HL-60 (cell line): Measurements from ENCODE around the gene RTEL1.

Experiments used
- DNase-seq, 2 experiments: peaks; one replicate each; pipeline ENCODE4 v3.0.0-alpha.2; 2010 to 2020; ENCODE audit warnings: low read depth in 1 of 2, low spot score in 1 of 2
- H3K27ac ChIP-seq: fragments of 250-450 bp; sonication (Bioruptor Pico); replicated peaks from 2 replicates; pipeline ENCODE4 v1.5.1; 2020; ENCODE audit warnings: mild to moderate bottlenecking, moderate library complexity
- H3K27me3 ChIP-seq: fragments of 250-450 bp; sonication (Bioruptor Pico); 2 replicates; pipeline ENCODE4 v1.5.1; 2021; ENCODE audit warnings: mild to moderate bottlenecking, moderate library complexity; ENCODE audit not compliant: insufficient read depth, poor library complexity, severe bottlenecking
- H3K4me3 ChIP-seq: replicated peaks from 2 replicates; pipeline ENCODE4 v1.5.1; 2011; ENCODE audit warnings: mild to moderate bottlenecking, control low read depth, low read length; ENCODE audit not compliant: insufficient read depth
- GABPA ChIP-seq: IDR thresholded peaks from 2 replicates; pipeline ENCODE4 v1.6.1; 2012; ENCODE audit warnings: low read depth
- POLR2AphosphoS5 ChIP-seq: IDR thresholded peaks from 2 replicates; pipeline ENCODE4 v1.6.1; 2012; ENCODE audit warnings: low read depth
- SPI1 ChIP-seq: IDR thresholded peaks from 2 replicates; pipeline ENCODE4 v1.6.1; 2012; ENCODE audit warnings: low read depth, mild to moderate bottlenecking, borderline replicate concordance
- TF ChIP-seq, protein P1 (sequence below): IDR thresholded peaks from one replicate; pipeline ENCODE4 v1.5.1; 2011; ENCODE audit warnings: low read length, control low read depth, inconsistent platforms; ENCODE audit not compliant: insufficient read depth
- TF ChIP-seq, protein P2 (sequence below): IDR thresholded peaks from 2 replicates; pipeline ENCODE4 v1.6.1; 2012; ENCODE audit warnings: low read depth; ENCODE audit not compliant: insufficient replicate concordance

The RTEL1 gene

DNA sequence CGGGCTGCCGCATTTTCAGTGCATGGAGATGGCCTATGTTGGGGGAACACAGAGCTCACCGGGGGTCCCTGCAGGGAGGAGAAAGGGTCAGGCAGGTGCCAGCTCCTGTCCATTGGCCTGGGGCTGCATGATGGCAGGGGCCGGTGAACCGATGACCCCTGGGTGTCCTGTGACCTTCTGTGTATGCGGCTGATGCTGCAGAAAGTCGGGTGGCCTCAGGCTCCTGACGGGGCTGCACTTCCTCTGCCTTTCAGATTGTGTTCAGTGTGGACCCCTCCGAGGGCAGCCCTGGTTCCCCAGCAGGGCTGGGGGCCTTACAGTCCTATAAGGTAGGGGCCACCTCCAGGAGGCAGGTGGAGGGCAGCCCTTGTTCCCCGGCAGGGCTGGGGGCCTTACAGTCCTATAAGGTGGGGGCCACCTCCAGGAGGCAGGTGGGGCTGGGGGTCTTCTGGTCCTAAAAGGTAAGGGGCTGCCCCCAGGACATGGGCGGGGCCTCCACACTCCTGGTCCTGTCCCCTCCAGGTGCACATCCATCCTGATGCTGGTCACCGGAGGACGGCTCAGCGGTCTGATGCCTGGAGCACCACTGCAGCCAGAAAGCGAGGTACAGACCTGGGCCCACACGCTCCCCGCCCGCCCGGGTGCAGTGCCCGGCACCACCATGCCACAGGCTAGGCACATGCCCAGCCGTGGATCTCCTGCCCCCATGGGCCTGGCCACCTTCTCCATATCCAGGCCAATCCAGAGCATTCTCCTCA lies 27.3 kb downstream of the RTEL1 start:
- no peak for TF ChIP-seq SPI1
- no peak overlapping the region for H3K4me3 ChIP-seq
- H3K27ac ChIP-seq, result no peak overlapping the region
- no peaks in the 10 kb centered on the region for H3K27me3 ChIP-seq
- DNase-seq, result no peak

DNA sequence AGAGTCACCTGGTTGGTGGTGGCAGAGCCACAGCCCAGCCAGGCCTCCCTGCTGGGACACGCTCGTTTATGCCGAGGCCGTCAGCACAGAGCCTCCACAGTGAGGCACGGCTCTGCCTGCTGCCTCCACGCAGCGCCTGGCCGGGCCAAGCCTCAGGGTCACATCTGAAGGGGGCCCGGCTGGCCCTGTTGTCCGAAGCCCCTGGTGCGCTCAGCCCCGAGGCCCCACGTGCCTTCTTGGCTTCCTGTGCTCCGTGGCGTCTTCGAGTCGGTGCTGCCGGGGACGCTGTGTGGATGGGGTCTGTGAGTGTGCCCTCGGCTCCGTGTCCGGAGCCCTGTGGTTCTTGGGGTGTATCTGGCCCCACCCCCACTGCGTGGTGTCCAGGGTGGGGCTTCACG lies 28.0 kb downstream of the RTEL1 start:
- TF ChIP-seq SPI1 (no peak), POLR2AphosphoS5 (no peak), GABPA (no peak)
- TF ChIP-seq, protein P1, sequence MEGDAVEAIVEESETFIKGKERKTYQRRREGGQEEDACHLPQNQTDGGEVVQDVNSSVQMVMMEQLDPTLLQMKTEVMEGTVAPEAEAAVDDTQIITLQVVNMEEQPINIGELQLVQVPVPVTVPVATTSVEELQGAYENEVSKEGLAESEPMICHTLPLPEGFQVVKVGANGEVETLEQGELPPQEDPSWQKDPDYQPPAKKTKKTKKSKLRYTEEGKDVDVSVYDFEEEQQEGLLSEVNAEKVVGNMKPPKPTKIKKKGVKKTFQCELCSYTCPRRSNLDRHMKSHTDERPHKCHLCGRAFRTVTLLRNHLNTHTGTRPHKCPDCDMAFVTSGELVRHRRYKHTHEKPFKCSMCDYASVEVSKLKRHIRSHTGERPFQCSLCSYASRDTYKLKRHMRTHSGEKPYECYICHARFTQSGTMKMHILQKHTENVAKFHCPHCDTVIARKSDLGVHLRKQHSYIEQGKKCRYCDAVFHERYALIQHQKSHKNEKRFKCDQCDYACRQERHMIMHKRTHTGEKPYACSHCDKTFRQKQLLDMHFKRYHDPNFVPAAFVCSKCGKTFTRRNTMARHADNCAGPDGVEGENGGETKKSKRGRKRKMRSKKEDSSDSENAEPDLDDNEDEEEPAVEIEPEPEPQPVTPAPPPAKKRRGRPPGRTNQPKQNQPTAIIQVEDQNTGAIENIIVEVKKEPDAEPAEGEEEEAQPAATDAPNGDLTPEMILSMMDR, result no peak
- TF ChIP-seq, protein P2, sequence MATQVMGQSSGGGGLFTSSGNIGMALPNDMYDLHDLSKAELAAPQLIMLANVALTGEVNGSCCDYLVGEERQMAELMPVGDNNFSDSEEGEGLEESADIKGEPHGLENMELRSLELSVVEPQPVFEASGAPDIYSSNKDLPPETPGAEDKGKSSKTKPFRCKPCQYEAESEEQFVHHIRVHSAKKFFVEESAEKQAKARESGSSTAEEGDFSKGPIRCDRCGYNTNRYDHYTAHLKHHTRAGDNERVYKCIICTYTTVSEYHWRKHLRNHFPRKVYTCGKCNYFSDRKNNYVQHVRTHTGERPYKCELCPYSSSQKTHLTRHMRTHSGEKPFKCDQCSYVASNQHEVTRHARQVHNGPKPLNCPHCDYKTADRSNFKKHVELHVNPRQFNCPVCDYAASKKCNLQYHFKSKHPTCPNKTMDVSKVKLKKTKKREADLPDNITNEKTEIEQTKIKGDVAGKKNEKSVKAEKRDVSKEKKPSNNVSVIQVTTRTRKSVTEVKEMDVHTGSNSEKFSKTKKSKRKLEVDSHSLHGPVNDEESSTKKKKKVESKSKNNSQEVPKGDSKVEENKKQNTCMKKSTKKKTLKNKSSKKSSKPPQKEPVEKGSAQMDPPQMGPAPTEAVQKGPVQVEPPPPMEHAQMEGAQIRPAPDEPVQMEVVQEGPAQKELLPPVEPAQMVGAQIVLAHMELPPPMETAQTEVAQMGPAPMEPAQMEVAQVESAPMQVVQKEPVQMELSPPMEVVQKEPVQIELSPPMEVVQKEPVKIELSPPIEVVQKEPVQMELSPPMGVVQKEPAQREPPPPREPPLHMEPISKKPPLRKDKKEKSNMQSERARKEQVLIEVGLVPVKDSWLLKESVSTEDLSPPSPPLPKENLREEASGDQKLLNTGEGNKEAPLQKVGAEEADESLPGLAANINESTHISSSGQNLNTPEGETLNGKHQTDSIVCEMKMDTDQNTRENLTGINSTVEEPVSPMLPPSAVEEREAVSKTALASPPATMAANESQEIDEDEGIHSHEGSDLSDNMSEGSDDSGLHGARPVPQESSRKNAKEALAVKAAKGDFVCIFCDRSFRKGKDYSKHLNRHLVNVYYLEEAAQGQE, result no peak
- no peaks in the 10 kb centered on the region for H3K27me3 ChIP-seq
- H3K4me3 ChIP-seq, result no peak overlapping the region
- H3K27ac ChIP-seq, result no peak overlapping the region
- DNase-seq, result no peak

DNA sequence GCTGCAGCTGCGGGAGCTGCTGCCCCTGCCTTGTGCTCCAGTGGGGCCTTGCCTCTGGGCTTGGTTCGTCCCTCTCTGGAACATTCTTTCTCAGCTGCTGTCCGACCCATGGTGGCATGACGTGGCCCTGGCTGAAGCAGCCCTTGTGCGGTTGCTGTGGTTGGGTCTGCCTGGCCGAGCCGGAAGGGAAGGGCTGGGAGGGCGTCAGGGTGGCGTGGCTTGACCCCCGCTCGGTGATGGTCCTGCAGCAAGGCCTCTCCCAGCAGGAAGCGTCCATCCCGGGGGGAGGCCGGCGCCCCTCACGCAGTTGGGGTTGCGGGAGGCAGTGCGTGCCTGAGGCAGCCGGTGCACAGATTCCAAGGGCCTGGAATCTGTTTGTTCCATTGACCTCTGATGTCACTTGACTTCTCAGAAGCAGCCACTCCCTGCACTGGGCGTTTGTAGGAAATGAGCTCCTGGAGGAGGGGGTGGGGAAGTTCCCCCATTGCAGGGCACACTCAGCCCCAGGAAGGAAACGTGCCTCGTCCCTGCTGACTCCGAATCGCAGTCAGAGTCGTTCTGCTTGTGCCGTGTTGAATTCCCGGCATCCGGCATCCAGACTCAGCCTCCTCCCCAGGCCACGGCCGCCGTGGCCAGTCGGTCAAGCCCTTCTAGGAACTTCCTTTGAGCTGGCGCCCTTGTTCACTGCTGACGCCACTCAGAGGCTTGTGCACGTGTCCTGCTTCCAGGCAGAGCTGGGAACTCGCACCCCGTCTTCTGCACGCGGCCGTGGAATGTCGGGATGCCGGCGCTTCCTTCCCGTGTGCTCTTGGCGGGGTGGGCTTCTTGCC lies 28.6 kb downstream of the RTEL1 start:
- DNase-seq, result peak in 1 of 2 experiments; percentile 63
- H3K27me3 ChIP-seq, result no peaks in the 10 kb centered on the region
- 0 out of 2 replicates have a peak overlapping the region, but pooled peaks have one; percentile 18 for H3K27ac ChIP-seq
- TF ChIP-seq, protein P2, result peak; percentile 18
- 0 out of 2 replicates have a peak, but pooled peaks have one; percentile 1 for TF ChIP-seq SPI1
- TF ChIP-seq, protein P1, result no peak
- TF ChIP-seq GABPA, result no peak
- TF ChIP-seq POLR2AphosphoS5, result no peak; the same call in 1 of the 2 replicates
- no peak overlapping the region for H3K4me3 ChIP-seq
